WTC11 (cell line): ENCODE results near the gene CD44. TPM values are rescaled to one million over a fixed set of nuclear protein-coding genes. Genes with fewer than 3 reads are reported as not detected.

ENCODE experiments used
- ATAC-seq: fragments of 200-7000 bp; cut with Tn5 transposase; 2 replicates; pipeline ENCODE4 v1.10.0; 2021; ENCODE audit warnings: mild to moderate bottlenecking, moderate library complexity
- CTCF ChIA-PET: fragments of 300-600 bp; sonication (Branson Sonifier 250); formaldehyde crosslinking; loops from one replicate; lab custom pipeline; 2021; ENCODE audit warnings: antibody characterized with exemption; lab: Charles Lee
- POLR2A ChIA-PET: fragments of 350-600 bp; sonication (Branson Sonifier 250); formaldehyde crosslinking; loops from one replicate; lab custom pipeline; 2021; ENCODE audit warnings: antibody characterized with exemption; lab: Charles Lee
- DNase-seq: peaks from one replicate; pipeline ENCODE4 v3.0.0; 2021; ENCODE audit warnings: low spot score
- H3K27ac Mint-ChIP-seq: 2 replicates; pipeline ENCODE4 v1.8.0; 2021; ENCODE audit warnings: mixed read lengths
- H3K27me3 Mint-ChIP-seq: 2 replicates; pipeline ENCODE4 v1.8.0; 2021; ENCODE audit warnings: low read depth, mild to moderate bottlenecking, moderate library complexity, mixed read lengths
- H3K36me3 Mint-ChIP-seq: 2 replicates; pipeline ENCODE4 v1.8.0; 2021; ENCODE audit warnings: mixed read lengths
- H3K4me1 Mint-ChIP-seq: 2 replicates; pipeline ENCODE4 v1.8.0; 2022; ENCODE audit warnings: mixed read lengths
- H3K4me3 Mint-ChIP-seq: 2 replicates; pipeline ENCODE4 v1.8.0; 2021; ENCODE audit warnings: mild to moderate bottlenecking, moderate library complexity, mixed read lengths
- H3K9me3 Mint-ChIP-seq: 2 replicates; pipeline ENCODE4 v1.8.0; 2021; ENCODE audit warnings: mixed read lengths
- ATF1 ChIP-seq: sonication (generic); formaldehyde crosslinking; IDR thresholded peaks from 2 replicates; pipeline ENCODE4 v1.8.1; 2023; ENCODE audit warnings: mild to moderate bottlenecking, moderate library complexity, missing genetic modification reagents
- ERG ChIP-seq: fragments of 250-450 bp; sonication (Bioruptor Pico); IDR thresholded peaks from 2 replicates; pipeline ENCODE4 v1.8.0; 2021; ENCODE audit warnings: mild to moderate bottlenecking
- GTF2I ChIP-seq: fragments of 250-450 bp; sonication (Bioruptor Pico); conservative IDR thresholded peaks from 2 replicates; pipeline ENCODE4 v1.4.0; 2021; ENCODE audit warnings: mild to moderate bottlenecking
- JAZF1 ChIP-seq: fragments of 250-450 bp; sonication (Bioruptor Pico); IDR thresholded peaks from 2 replicates; pipeline ENCODE4 v1.9.0; 2021; ENCODE audit warnings: moderate library complexity, mild to moderate bottlenecking, inconsistent platforms
- NFATC4 ChIP-seq: fragments of 250-450 bp; sonication (Bioruptor Pico); IDR thresholded peaks from 2 replicates; pipeline ENCODE4 v1.9.0; 2021; ENCODE audit warnings: mild to moderate bottlenecking
- RELA ChIP-seq: sonication (generic); formaldehyde crosslinking; IDR thresholded peaks from 2 replicates; pipeline ENCODE4 v1.8.1; 2022; ENCODE audit warnings: missing genetic modification reagents, mild to moderate bottlenecking, borderline replicate concordance
- SP1 ChIP-seq: sonication (generic); formaldehyde crosslinking; conservative IDR thresholded peaks from 2 replicates; pipeline ENCODE4 v1.8.1; 2022; ENCODE audit warnings: missing genetic modification reagents
- TCF7 ChIP-seq: sonication (generic); formaldehyde crosslinking; IDR thresholded peaks from 2 replicates; pipeline ENCODE4 v1.8.0; 2022; ENCODE audit warnings: mild to moderate bottlenecking, low read depth, missing genetic modification reagents, moderate library complexity
- TEAD1 ChIP-seq: sonication (generic); formaldehyde crosslinking; IDR thresholded peaks from 2 replicates; pipeline ENCODE4 v1.8.0; 2022; ENCODE audit warnings: mild to moderate bottlenecking, missing genetic modification reagents
- ZNF121 ChIP-seq: sonication (generic); formaldehyde crosslinking; IDR thresholded peaks from 2 replicates; pipeline ENCODE4 v1.8.0; 2023; ENCODE audit warnings: missing genetic modification reagents
- ZNF416 ChIP-seq: fragments of 250-450 bp; sonication (Bioruptor Pico); IDR thresholded peaks from 2 replicates; pipeline ENCODE4 v1.9.0; 2021; ENCODE audit warnings: mild to moderate bottlenecking, inconsistent platforms
- ZNF423 ChIP-seq: fragments of 250-450 bp; sonication (Bioruptor Pico); IDR thresholded peaks from 2 replicates; pipeline ENCODE4 v2.1.2; 2022; ENCODE audit warnings: mild to moderate bottlenecking, moderate library complexity
- ZNF512 ChIP-seq: sonication (generic); formaldehyde crosslinking; IDR thresholded peaks from 2 replicates; pipeline ENCODE4 v1.8.1; 2022; ENCODE audit warnings: missing genetic modification reagents, borderline replicate concordance
- ZNF532 ChIP-seq: fragments of 250-450 bp; sonication (Bioruptor Pico); IDR thresholded peaks from 2 replicates; pipeline ENCODE4 v1.9.0; 2021; ENCODE audit warnings: mild to moderate bottlenecking, borderline replicate concordance
- total RNA-seq: library from RNA; stranded (reverse); gene quantifications from 3 replicates; pipeline ENCODE4 v1.2.3, GENCODE V29; 2021
- TF ChIP-seq, protein P1 (sequence below): sonication (generic); formaldehyde crosslinking; IDR thresholded peaks from 2 replicates; pipeline ENCODE4 v1.8.0; 2022; ENCODE audit warnings: mild to moderate bottlenecking, missing genetic modification reagents
- TF ChIP-seq, protein P2 (sequence below): sonication (generic); formaldehyde crosslinking; IDR thresholded peaks from 2 replicates; pipeline ENCODE4 v1.8.1; 2022; ENCODE audit warnings: mild to moderate bottlenecking, missing genetic modification reagents, moderate library complexity, borderline replicate concordance
- TF ChIP-seq, protein P3 (sequence below): sonication (generic); formaldehyde crosslinking; IDR thresholded peaks from 2 replicates; pipeline ENCODE4 v1.8.1; 2023; ENCODE audit warnings: mild to moderate bottlenecking, missing genetic modification reagents, borderline replicate concordance

CD44 gene
- total RNA-seq, 1 experiment from 2014 or later = 12.0 TPM

DNA sequence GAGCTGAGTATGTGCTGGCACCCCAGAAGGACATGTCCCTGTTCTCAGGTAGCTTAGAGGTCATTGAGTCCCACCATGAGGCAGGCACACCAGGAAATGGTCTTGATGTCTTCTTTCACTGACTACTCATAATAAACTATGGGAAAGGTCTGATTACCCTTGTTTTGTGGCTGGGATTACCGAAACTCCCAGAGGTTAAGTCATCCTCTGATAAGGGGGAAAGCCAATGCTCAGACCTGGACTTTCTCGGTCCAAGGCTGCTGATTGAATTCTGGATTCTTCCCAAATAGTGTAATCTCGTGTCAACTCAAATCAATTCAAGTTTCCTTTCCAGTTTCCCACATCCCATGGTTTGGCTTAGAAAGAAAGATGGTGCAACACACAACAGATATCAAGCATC lies 3.7 kb upstream of the CD44 start:
- H3K4me3 Mint-ChIP-seq = no peak overlapping the region
- CTCF ChIA-PET = no interaction called here

More for the DNA sequence above, 3.7 kb upstream of the CD44 start:
- no peak for TF ChIP-seq NFATC4
- TF ChIP-seq ZNF121 = no peak
- no peak for TF ChIP-seq ATF1 (CRISPR knock-in tag)
- no peak for TF ChIP-seq RELA
- TF ChIP-seq ZNF423 (CRISPR knock-in tag) = no peak
- no peak for TF ChIP-seq ZNF416 (CRISPR knock-in tag)
- TF ChIP-seq, protein P1, sequence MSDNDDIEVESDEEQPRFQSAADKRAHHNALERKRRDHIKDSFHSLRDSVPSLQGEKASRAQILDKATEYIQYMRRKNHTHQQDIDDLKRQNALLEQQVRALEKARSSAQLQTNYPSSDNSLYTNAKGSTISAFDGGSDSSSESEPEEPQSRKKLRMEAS (CRISPR knock-in tag) = no peak
- TF ChIP-seq GTF2I (CRISPR knock-in tag) = no peak
- TF ChIP-seq ERG = no peak
- TF ChIP-seq, protein P2, sequence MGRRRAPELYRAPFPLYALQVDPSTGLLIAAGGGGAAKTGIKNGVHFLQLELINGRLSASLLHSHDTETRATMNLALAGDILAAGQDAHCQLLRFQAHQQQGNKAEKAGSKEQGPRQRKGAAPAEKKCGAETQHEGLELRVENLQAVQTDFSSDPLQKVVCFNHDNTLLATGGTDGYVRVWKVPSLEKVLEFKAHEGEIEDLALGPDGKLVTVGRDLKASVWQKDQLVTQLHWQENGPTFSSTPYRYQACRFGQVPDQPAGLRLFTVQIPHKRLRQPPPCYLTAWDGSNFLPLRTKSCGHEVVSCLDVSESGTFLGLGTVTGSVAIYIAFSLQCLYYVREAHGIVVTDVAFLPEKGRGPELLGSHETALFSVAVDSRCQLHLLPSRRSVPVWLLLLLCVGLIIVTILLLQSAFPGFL = no peak
- TF ChIP-seq, protein P3, sequence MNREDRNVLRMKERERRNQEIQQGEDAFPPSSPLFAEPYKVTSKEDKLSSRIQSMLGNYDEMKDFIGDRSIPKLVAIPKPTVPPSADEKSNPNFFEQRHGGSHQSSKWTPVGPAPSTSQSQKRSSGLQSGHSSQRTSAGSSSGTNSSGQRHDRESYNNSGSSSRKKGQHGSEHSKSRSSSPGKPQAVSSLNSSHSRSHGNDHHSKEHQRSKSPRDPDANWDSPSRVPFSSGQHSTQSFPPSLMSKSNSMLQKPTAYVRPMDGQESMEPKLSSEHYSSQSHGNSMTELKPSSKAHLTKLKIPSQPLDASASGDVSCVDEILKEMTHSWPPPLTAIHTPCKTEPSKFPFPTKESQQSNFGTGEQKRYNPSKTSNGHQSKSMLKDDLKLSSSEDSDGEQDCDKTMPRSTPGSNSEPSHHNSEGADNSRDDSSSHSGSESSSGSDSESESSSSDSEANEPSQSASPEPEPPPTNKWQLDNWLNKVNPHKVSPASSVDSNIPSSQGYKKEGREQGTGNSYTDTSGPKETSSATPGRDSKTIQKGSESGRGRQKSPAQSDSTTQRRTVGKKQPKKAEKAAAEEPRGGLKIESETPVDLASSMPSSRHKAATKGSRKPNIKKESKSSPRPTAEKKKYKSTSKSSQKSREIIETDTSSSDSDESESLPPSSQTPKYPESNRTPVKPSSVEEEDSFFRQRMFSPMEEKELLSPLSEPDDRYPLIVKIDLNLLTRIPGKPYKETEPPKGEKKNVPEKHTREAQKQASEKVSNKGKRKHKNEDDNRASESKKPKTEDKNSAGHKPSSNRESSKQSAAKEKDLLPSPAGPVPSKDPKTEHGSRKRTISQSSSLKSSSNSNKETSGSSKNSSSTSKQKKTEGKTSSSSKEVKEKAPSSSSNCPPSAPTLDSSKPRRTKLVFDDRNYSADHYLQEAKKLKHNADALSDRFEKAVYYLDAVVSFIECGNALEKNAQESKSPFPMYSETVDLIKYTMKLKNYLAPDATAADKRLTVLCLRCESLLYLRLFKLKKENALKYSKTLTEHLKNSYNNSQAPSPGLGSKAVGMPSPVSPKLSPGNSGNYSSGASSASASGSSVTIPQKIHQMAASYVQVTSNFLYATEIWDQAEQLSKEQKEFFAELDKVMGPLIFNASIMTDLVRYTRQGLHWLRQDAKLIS (CRISPR knock-in tag) = no peak
- TF ChIP-seq JAZF1 (CRISPR knock-in tag) = no peak
- TF ChIP-seq SP1 (CRISPR knock-in tag) = no peak
- no peak for TF ChIP-seq ZNF532
- TF ChIP-seq TEAD1 = no peak
- no peak for TF ChIP-seq TCF7 (CRISPR knock-in tag)
- no peak for TF ChIP-seq ZNF512 (CRISPR knock-in tag)
- POLR2A ChIA-PET = no interaction called here
- Mint-ChIP-seq H3K36me3 (no peaks in the 10 kb centered on the region), H3K27ac (no peak overlapping the region), H3K4me1 (peaks cover 26% of the 10 kb centered on the region), H3K9me3 (no peaks in the 10 kb centered on the region), H3K27me3 (peaks cover 53% of the 10 kb centered on the region)
- DNase-seq (no peak), ATAC-seq (no peak)
